ENCODE measurements around the gene ARHGEF5. TPM values are rescaled to one million over a fixed set of nuclear protein-coding genes. Genes with fewer than 3 reads are reported as not detected.

Gene ARHGEF5
- total and polyA plus RNA-seq, 2 experiments from 2014 or later: 10.2 to 27.1 TPM

DNA sequence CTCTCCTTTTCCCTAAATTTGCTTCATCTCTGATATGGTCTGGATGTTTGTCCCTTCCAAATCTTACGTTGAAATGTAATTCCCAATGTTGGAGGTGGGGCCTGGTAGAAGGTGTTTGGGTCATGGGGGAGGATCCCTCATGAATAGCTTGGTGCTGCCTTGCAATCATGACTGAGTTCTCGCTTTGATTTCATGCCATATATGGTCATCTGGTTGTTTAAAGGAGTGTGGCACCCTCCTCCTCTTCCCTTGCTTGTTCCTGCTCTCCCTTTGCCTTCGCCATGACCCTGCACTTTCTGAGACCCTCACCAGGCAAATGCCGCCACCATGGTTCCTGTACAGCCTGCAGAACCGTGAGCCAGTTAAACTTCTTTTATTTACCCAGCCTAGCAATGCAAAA, 33.7 kb downstream of the ARHGEF5 start:
- Histone ChIP-seq H3K27ac (ENCODE audit: low read depth) (peak overlapping the region; percentile 4; the same call in 1 of the 2 replicates), H3K4me3 (no peak overlapping the region), H3K79me2 (replicated peaks; ENCODE audit: insufficient read depth) (no peaks in the 10 kb centered on the region), H3K27me3 (ENCODE audit: insufficient read depth) (no peaks in the 10 kb centered on the region), H3K9me2 (ENCODE audit: insufficient read depth) (no peaks in the 10 kb centered on the region), H3F3A (replicated peaks; ENCODE audit: low read depth) (0 out of 2 replicates have a peak, but pooled peaks cover 2% of the 10 kb centered on the region), H3K36me3 (ENCODE audit: insufficient read depth) (no peaks in the 10 kb centered on the region), H2AFZ (no peak overlapping the region), H3K4me1 (ENCODE audit: insufficient read depth) (peaks cover 15% of the 10 kb centered on the region; the same call in 1 of the 2 replicates), H4K20me1 (replicated peaks; ENCODE audit: insufficient read depth) (no peaks in the 10 kb centered on the region), H3K4me2 (0 out of 2 replicates have a peak overlapping the region, but pooled peaks have one; percentile 4)
- DNase-seq (ENCODE audit: low spot score) (peak; percentile 43), ATAC-seq (peak; percentile 79)
- Mint-ChIP-seq H3K9me3 (peaks cover 3% of the 10 kb centered on the region; the same call in 1 of the 3 replicates), H3K27me3 (ENCODE audit: insufficient read depth, low read depth, poor library complexity) (peaks cover 14% of the 10 kb centered on the region), H3K4me1 (peaks cover 34% of the 10 kb centered on the region), H3K27ac (peak overlapping the region; percentile 69), H3K36me3 (ENCODE audit: low read depth) (no peaks in the 10 kb centered on the region), H3K4me3 (no peak overlapping the region)
- TF ChIP-seq EZH2phosphoT487 (IDR thresholded peaks at IDR 0.05; ENCODE audit: unreplicated experiment) (no peak), ETS1 (IDR thresholded peaks at IDR 0.05) (no peak), STAT1 (IDR thresholded peaks at IDR 0.05; ENCODE audit: unreplicated experiment) (no peak), CTCF (conservative IDR thresholded peaks at IDR 0.05; ENCODE audit: low read depth in 2 of 2) (no peak), POLR2AphosphoS5 (IDR thresholded peaks at IDR 0.05; ENCODE audit: low read depth) (no peak), ZNF331 (CRISPR knock-in tag; IDR thresholded peaks at IDR 0.05; ENCODE audit: low read depth) (no peak), REST (IDR thresholded peaks at IDR 0.05; ENCODE audit: unreplicated experiment) (no peak), NANOG (IDR thresholded peaks at IDR 0.05; ENCODE audit: borderline replicate concordance) (no peak)

DNA sequence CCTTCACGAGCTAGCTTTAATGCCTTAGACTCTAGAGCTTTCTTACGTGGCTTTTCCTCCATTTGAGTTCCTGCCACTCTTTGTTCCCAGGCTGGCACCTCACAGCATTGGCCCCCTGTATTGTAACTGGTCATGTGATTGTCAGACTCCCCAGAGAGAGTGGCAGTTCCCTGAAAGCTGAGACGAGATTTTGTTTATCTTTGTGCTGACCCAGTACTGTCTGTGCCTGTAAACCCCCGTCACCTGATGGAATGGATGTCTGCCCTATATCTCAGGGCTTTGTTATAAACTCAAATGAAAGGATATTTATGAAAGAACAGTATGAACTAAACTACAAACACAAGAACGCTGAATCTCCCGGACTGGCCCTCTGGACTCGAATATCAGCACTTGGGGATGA, 35.3 kb downstream of the ARHGEF5 start:
- ATAC-seq (no peak), DNase-seq (ENCODE audit: low spot score) (no peak)
- Histone ChIP-seq H3F3A (replicated peaks; ENCODE audit: low read depth) (no peaks in the 10 kb centered on the region), H3K27ac (ENCODE audit: low read depth) (no peak overlapping the region; the same call in 1 of the 2 replicates), H2AFZ (no peak overlapping the region), H4K20me1 (replicated peaks; ENCODE audit: insufficient read depth) (no peaks in the 10 kb centered on the region), H3K9me2 (ENCODE audit: insufficient read depth) (no peaks in the 10 kb centered on the region), H3K4me3 (no peak overlapping the region), H3K27me3 (ENCODE audit: insufficient read depth) (no peaks in the 10 kb centered on the region), H3K4me1 (ENCODE audit: insufficient read depth) (peaks cover 7% of the 10 kb centered on the region; the same call in 1 of the 2 replicates), H3K36me3 (ENCODE audit: insufficient read depth) (no peaks in the 10 kb centered on the region), H3K79me2 (replicated peaks; ENCODE audit: insufficient read depth) (no peaks in the 10 kb centered on the region), H3K4me2 (no peak overlapping the region)
- peak overlapping the region; percentile 7 for H3K27ac Mint-ChIP-seq
- peaks cover under 1% of the 10 kb centered on the region; the same call in 2 of the 3 replicates for H3K9me3 Mint-ChIP-seq
- no peak overlapping the region for H3K4me3 Mint-ChIP-seq
- peaks cover 24% of the 10 kb centered on the region for H3K4me1 Mint-ChIP-seq
- H3K36me3 Mint-ChIP-seq (ENCODE audit: low read depth): no peaks in the 10 kb centered on the region
- peaks cover 10% of the 10 kb centered on the region for H3K27me3 Mint-ChIP-seq (ENCODE audit: insufficient read depth, low read depth, poor library complexity)
- TF ChIP-seq EZH2phosphoT487 (IDR thresholded peaks at IDR 0.05; ENCODE audit: unreplicated experiment): no peak
- TF ChIP-seq STAT1 (IDR thresholded peaks at IDR 0.05; ENCODE audit: unreplicated experiment): no peak
- TF ChIP-seq CREB1 (CRISPR knock-in tag; IDR thresholded peaks at IDR 0.05; ENCODE audit: low read depth): no peak
- no peak for TF ChIP-seq ZNF331 (CRISPR knock-in tag; IDR thresholded peaks at IDR 0.05; ENCODE audit: low read depth)
- TF ChIP-seq EZH2 (IDR thresholded peaks at IDR 0.05; ENCODE audit: low read depth, unreplicated experiment): no peak
- no peak for TF ChIP-seq CTCF (conservative IDR thresholded peaks at IDR 0.05; ENCODE audit: low read depth in 2 of 2)
- no peak for TF ChIP-seq POLR2AphosphoS5 (IDR thresholded peaks at IDR 0.05; ENCODE audit: low read depth)

Data from GM23338 (cell line).